WTC11 (cell line): ENCODE data around the gene BACH2. TPM values are rescaled to one million over a fixed set of nuclear protein-coding genes. Genes with fewer than 3 reads are reported as not detected.

Experiments used
- ATAC-seq: fragments of 200-7000 bp; cut with Tn5 transposase; 2 replicates; pipeline ENCODE4 v1.10.0; 2021; ENCODE audit warnings: mild to moderate bottlenecking, moderate library complexity
- CTCF ChIA-PET: fragments of 300-600 bp; sonication (Branson Sonifier 250); formaldehyde crosslinking; loops from one replicate; lab custom pipeline; 2021; ENCODE audit warnings: antibody characterized with exemption; lab: Charles Lee
- POLR2A ChIA-PET: fragments of 350-600 bp; sonication (Branson Sonifier 250); formaldehyde crosslinking; loops from one replicate; lab custom pipeline; 2021; ENCODE audit warnings: antibody characterized with exemption; lab: Charles Lee
- DNase-seq: peaks from one replicate; pipeline ENCODE4 v3.0.0; 2021; ENCODE audit warnings: low spot score
- H3K27ac Mint-ChIP-seq: 2 replicates; pipeline ENCODE4 v1.8.0; 2021; ENCODE audit warnings: mixed read lengths
- H3K27me3 Mint-ChIP-seq: 2 replicates; pipeline ENCODE4 v1.8.0; 2021; ENCODE audit warnings: low read depth, mild to moderate bottlenecking, moderate library complexity, mixed read lengths
- H3K36me3 Mint-ChIP-seq: 2 replicates; pipeline ENCODE4 v1.8.0; 2021; ENCODE audit warnings: mixed read lengths
- H3K4me1 Mint-ChIP-seq: 2 replicates; pipeline ENCODE4 v1.8.0; 2022; ENCODE audit warnings: mixed read lengths
- H3K4me3 Mint-ChIP-seq: 2 replicates; pipeline ENCODE4 v1.8.0; 2021; ENCODE audit warnings: mild to moderate bottlenecking, moderate library complexity, mixed read lengths
- H3K9me3 Mint-ChIP-seq: 2 replicates; pipeline ENCODE4 v1.8.0; 2021; ENCODE audit warnings: mixed read lengths
- ELF4 ChIP-seq: sonication (generic); formaldehyde crosslinking; IDR thresholded peaks from 2 replicates; pipeline ENCODE4 v1.8.1; 2022; ENCODE audit warnings: low read depth, mild to moderate bottlenecking, moderate library complexity, missing genetic modification reagents
- NR1H2 ChIP-seq: sonication (generic); formaldehyde crosslinking; IDR thresholded peaks from 2 replicates; pipeline ENCODE4 v1.9.0; 2021; ENCODE audit warnings: mild to moderate bottlenecking, moderate library complexity, missing genetic modification reagents
- TCF7 ChIP-seq: sonication (generic); formaldehyde crosslinking; IDR thresholded peaks from 2 replicates; pipeline ENCODE4 v1.8.0; 2022; ENCODE audit warnings: mild to moderate bottlenecking, low read depth, missing genetic modification reagents, moderate library complexity
- TEAD4 ChIP-seq: sonication (generic); formaldehyde crosslinking; IDR thresholded peaks from 2 replicates; pipeline ENCODE4 v1.8.0; 2022; ENCODE audit warnings: mild to moderate bottlenecking, missing genetic modification reagents
- ZBTB21 ChIP-seq: sonication (generic); formaldehyde crosslinking; IDR thresholded peaks from 2 replicates; pipeline ENCODE4 v1.8.1; 2023; ENCODE audit warnings: mild to moderate bottlenecking, missing genetic modification reagents, borderline replicate concordance
- ZNF263 ChIP-seq: sonication (generic); formaldehyde crosslinking; IDR thresholded peaks from 2 replicates; pipeline ENCODE4 v1.8.1; 2022; ENCODE audit warnings: low read depth, mild to moderate bottlenecking, moderate library complexity, missing genetic modification reagents
- ZNF396 ChIP-seq: fragments of 250-450 bp; sonication (Bioruptor Pico); IDR thresholded peaks from 2 replicates; pipeline ENCODE4 v1.8.0; 2021; ENCODE audit warnings: mild to moderate bottlenecking, moderate library complexity, borderline replicate concordance
- total RNA-seq: library from RNA; stranded (reverse); gene quantifications from 3 replicates; pipeline ENCODE4 v1.2.3, GENCODE V29; 2021
- TF ChIP-seq, protein P1 (sequence below): sonication (generic); formaldehyde crosslinking; conservative IDR thresholded peaks from 2 replicates; pipeline ENCODE4 v1.8.1; 2023; ENCODE audit warnings: mild to moderate bottlenecking, low read depth, missing genetic modification reagents, moderate library complexity
- TF ChIP-seq, protein P2 (sequence below): sonication (generic); formaldehyde crosslinking; IDR thresholded peaks from 2 replicates; pipeline ENCODE4 v1.8.0; 2022; ENCODE audit warnings: mild to moderate bottlenecking, missing genetic modification reagents
- TF ChIP-seq, protein P3 (sequence below): sonication (generic); formaldehyde crosslinking; IDR thresholded peaks from 2 replicates; pipeline ENCODE4 v1.8.1; 2022; ENCODE audit warnings: low read depth, missing genetic modification reagents, borderline replicate concordance
- TF ChIP-seq, protein P4 (sequence below): sonication (generic); formaldehyde crosslinking; IDR thresholded peaks from 2 replicates; pipeline ENCODE4 v1.8.1; 2022; ENCODE audit warnings: mild to moderate bottlenecking, missing genetic modification reagents, moderate library complexity, borderline replicate concordance
- TF ChIP-seq, protein P5 (sequence below): fragments of 250-450 bp; sonication (Bioruptor Pico); conservative IDR thresholded peaks from 2 replicates; pipeline ENCODE4 v1.9.0; 2021; ENCODE audit warnings: mild to moderate bottlenecking
- TF ChIP-seq, protein P6 (sequence below): fragments of 250-450 bp; sonication (Bioruptor Pico); IDR thresholded peaks from 2 replicates; pipeline ENCODE4 v2.1.2; 2022; ENCODE audit warnings: mild to moderate bottlenecking, moderate library complexity
- TF ChIP-seq, protein P7 (sequence below): fragments of 250-450 bp; sonication (Bioruptor Pico); IDR thresholded peaks from 2 replicates; pipeline ENCODE4 v1.8.0; 2021; ENCODE audit warnings: mild to moderate bottlenecking

Gene BACH2
- total RNA-seq, 1 experiment from 2014 or later = 5.9 TPM

DNA sequence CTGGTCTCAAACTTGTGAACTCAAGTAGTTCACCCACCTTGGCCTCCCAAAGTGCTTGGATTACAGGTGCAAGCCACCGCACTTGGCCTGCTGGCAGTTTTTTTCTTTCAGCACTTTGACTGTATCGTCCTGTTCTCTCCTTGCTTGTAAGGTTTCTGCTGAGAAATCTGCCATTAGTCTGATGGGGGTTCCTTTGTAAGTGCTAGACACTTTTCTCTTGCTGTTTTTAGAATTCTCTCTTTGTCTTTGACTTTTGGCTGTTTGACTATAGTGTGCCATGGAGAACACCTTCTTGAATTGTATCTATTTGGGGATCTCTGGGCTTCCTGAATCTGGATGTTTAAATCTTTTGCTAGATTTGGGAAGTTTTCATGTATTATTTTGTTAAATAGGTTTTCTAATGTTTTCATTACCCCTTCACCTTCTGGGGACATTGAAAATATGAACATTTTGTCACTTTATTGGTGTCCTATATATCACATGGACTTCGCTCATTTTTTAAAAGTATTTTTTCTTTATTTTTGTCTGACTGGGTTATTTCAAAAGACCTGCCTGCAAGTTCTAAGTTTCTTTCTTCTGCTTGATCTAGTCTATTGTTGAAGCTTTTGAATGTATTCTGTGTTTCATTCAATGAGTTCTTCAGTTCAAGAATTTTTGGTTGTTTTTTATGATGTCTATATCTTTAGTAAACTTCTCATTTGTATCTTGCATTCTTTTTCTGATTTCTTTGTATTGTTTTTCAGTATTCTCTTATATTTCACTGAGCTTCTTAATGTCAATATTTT lies 380.3 kb downstream of the BACH2 start:
- H3K27ac Mint-ChIP-seq = no peak overlapping the region
- POLR2A ChIA-PET = no interaction called here
- peaks cover 19% of the 10 kb centered on the region for H3K9me3 Mint-ChIP-seq
- no peak for TF ChIP-seq ELF4 (CRISPR knock-in tag)
- TF ChIP-seq, protein P1, sequence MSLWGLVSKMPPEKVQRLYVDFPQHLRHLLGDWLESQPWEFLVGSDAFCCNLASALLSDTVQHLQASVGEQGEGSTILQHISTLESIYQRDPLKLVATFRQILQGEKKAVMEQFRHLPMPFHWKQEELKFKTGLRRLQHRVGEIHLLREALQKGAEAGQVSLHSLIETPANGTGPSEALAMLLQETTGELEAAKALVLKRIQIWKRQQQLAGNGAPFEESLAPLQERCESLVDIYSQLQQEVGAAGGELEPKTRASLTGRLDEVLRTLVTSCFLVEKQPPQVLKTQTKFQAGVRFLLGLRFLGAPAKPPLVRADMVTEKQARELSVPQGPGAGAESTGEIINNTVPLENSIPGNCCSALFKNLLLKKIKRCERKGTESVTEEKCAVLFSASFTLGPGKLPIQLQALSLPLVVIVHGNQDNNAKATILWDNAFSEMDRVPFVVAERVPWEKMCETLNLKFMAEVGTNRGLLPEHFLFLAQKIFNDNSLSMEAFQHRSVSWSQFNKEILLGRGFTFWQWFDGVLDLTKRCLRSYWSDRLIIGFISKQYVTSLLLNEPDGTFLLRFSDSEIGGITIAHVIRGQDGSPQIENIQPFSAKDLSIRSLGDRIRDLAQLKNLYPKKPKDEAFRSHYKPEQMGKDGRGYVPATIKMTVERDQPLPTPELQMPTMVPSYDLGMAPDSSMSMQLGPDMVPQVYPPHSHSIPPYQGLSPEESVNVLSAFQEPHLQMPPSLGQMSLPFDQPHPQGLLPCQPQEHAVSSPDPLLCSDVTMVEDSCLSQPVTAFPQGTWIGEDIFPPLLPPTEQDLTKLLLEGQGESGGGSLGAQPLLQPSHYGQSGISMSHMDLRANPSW (CRISPR knock-in tag) = no peak
- TF ChIP-seq, protein P2, sequence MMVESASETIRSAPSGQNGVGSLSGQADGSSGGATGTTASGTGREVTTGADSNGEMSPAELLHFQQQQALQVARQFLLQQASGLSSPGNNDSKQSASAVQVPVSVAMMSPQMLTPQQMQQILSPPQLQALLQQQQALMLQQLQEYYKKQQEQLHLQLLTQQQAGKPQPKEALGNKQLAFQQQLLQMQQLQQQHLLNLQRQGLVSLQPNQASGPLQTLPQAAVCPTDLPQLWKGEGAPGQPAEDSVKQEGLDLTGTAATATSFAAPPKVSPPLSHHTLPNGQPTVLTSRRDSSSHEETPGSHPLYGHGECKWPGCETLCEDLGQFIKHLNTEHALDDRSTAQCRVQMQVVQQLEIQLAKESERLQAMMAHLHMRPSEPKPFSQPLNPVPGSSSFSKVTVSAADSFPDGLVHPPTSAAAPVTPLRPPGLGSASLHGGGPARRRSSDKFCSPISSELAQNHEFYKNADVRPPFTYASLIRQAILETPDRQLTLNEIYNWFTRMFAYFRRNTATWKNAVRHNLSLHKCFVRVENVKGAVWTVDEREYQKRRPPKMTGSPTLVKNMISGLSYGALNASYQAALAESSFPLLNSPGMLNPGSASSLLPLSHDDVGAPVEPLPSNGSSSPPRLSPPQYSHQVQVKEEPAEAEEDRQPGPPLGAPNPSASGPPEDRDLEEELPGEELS (CRISPR knock-in tag) = no peak
- TF ChIP-seq ZBTB21 (CRISPR knock-in tag) = no peak
- TF ChIP-seq TEAD4 (CRISPR knock-in tag) = no peak
- TF ChIP-seq, protein P3, sequence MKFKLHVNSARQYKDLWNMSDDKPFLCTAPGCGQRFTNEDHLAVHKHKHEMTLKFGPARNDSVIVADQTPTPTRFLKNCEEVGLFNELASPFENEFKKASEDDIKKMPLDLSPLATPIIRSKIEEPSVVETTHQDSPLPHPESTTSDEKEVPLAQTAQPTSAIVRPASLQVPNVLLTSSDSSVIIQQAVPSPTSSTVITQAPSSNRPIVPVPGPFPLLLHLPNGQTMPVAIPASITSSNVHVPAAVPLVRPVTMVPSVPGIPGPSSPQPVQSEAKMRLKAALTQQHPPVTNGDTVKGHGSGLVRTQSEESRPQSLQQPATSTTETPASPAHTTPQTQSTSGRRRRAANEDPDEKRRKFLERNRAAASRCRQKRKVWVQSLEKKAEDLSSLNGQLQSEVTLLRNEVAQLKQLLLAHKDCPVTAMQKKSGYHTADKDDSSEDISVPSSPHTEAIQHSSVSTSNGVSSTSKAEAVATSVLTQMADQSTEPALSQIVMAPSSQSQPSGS = no peak
- TF ChIP-seq, protein P4, sequence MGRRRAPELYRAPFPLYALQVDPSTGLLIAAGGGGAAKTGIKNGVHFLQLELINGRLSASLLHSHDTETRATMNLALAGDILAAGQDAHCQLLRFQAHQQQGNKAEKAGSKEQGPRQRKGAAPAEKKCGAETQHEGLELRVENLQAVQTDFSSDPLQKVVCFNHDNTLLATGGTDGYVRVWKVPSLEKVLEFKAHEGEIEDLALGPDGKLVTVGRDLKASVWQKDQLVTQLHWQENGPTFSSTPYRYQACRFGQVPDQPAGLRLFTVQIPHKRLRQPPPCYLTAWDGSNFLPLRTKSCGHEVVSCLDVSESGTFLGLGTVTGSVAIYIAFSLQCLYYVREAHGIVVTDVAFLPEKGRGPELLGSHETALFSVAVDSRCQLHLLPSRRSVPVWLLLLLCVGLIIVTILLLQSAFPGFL (CRISPR knock-in tag) = no peak
- TF ChIP-seq, protein P5, sequence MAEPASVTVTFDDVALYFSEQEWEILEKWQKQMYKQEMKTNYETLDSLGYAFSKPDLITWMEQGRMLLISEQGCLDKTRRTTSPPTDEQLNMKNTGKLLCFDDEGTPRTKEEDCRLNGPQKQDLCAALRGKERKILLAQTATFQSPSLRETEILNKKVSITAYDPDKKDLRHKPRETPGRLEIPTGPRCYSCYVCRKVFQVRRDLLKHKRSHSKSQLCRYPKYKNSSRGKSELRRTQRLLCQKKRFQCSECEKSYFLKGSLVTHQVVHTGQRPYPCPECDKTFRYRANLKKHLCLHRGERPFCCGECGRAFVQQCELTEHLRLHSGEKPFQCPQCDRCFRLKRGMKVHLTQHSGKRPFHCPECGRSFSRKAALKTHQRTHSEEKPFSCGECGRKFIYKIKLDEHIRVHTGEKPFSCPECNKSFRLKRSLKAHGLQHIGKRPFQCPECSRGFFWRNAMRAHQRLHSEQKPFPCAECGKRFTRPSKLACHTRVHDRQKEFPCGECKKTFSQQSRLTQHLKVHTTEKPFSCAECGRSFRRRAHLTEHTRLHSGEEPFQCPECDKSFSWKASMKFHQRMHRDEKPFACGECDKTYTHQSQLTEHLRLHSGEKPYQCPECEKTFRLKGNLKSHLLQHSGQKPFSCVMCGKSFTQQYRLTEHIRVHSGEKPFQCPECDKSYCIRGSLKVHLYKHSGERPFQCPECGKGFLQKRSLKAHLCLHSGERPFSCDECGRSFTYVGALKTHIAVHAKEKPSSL (CRISPR knock-in tag) = no peak
- TF ChIP-seq ZNF396 = no peak
- TF ChIP-seq NR1H2 (CRISPR knock-in tag) = no peak
- TF ChIP-seq, protein P6, sequence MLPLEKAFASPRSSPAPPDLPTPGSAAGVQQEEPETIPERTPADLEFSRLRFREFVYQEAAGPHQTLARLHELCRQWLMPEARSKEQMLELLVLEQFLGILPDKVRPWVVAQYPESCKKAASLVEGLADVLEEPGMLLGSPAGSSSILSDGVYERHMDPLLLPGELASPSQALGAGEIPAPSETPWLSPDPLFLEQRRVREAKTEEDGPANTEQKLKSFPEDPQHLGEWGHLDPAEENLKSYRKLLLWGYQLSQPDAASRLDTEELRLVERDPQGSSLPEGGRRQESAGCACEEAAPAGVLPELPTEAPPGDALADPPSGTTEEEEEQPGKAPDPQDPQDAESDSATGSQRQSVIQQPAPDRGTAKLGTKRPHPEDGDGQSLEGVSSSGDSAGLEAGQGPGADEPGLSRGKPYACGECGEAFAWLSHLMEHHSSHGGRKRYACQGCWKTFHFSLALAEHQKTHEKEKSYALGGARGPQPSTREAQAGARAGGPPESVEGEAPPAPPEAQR (CRISPR knock-in tag) = no peak
- TF ChIP-seq ZNF263 (CRISPR knock-in tag) = no peak
- TF ChIP-seq TCF7 (CRISPR knock-in tag) = no peak
- TF ChIP-seq, protein P7, sequence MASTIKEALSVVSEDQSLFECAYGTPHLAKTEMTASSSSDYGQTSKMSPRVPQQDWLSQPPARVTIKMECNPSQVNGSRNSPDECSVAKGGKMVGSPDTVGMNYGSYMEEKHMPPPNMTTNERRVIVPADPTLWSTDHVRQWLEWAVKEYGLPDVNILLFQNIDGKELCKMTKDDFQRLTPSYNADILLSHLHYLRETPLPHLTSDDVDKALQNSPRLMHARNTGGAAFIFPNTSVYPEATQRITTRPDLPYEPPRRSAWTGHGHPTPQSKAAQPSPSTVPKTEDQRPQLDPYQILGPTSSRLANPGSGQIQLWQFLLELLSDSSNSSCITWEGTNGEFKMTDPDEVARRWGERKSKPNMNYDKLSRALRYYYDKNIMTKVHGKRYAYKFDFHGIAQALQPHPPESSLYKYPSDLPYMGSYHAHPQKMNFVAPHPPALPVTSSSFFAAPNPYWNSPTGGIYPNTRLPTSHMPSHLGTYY (CRISPR knock-in tag) = no peak
- peaks cover 6% of the 10 kb centered on the region for H3K4me1 Mint-ChIP-seq
- ATAC-seq (no peak), DNase-seq (no peak)
- H3K27me3 Mint-ChIP-seq = no peaks in the 10 kb centered on the region
- peaks cover 4% of the 10 kb centered on the region; the same call in 1 of the 2 replicates for H3K36me3 Mint-ChIP-seq
- CTCF ChIA-PET = no interaction called here
- no peak overlapping the region for H3K4me3 Mint-ChIP-seq
